Heart left ventricle (tissue), 16 donors: ENCODE results near the gene CIAPIN1. TPM values are rescaled to one million over a fixed set of nuclear protein-coding genes. Genes with fewer than 3 reads are reported as not detected.
A peak's percentile ranks its signal among the peaks of the same experiment; 100 is the strongest.

Source experiments
- ATAC-seq, 4 donors: fragments of 200-7000 bp; cut with Tn5 transposase; one replicate each; pipeline ENCODE4 v1.9.1; 2020 to 2022; ENCODE audit warnings: moderate library complexity in 4 of 4, mild to moderate bottlenecking in 3 of 4, moderate number of reproducible peaks in 1 of 4
- DNase-seq, 5 donors: peaks; one replicate each; pipeline ENCODE4 v3.0.0-alpha.2; 2020
- H3K27ac ChIP-seq, 12 donors: fragments of 200-600 bp; sonication (generic) in 4 of 12; one replicate each; pipeline versions ENCODE4 v1.5.0 to v1.8.0; 2016 to 2022; ENCODE audit warnings: mild to moderate bottlenecking in 2 of 12
- H3K27me3 ChIP-seq, 9 donors: fragments of 200-600 bp; sonication (generic) in 2 of 9; one replicate each; pipeline versions ENCODE4 v1.5.1 to v1.8.0; 2016 to 2022; ENCODE audit warnings: mild to moderate bottlenecking in 3 of 9
- H3K36me3 ChIP-seq, 9 donors: fragments of 200-600 bp; sonication (generic) in 2 of 9; one replicate each; pipeline versions ENCODE4 v1.5.0 to v1.8.0; 2018 to 2022; ENCODE audit warnings: mild to moderate bottlenecking in 2 of 9
- H3K4me1 ChIP-seq, 12 donors: fragments of 200-600 bp; sonication (generic) in 4 of 12; one replicate each; pipeline versions ENCODE4 v1.5.0 to v1.8.0; 2016 to 2022; ENCODE audit warnings: mild to moderate bottlenecking in 3 of 12
- H3K4me3 ChIP-seq, 12 donors: fragments of 200-600 bp; sonication (generic) in 4 of 12; one replicate each; pipeline versions ENCODE4 v1.5.0 to v1.8.0; 2017 to 2022; ENCODE audit warnings: mild to moderate bottlenecking in 9 of 12, moderate library complexity in 4 of 12
- H3K9me3 ChIP-seq, 12 donors: fragments of 200-600 bp; sonication (generic) in 4 of 12; one replicate each; pipeline versions ENCODE4 v1.5.0 to v1.8.0; 2016 to 2022; ENCODE audit warnings: mild to moderate bottlenecking in 1 of 12
- CTCF ChIP-seq, 12 donors: fragments of 200-600 bp; sonication (generic) in 4 of 12; IDR thresholded peaks; one replicate each; pipeline versions ENCODE4 v1.5.0 to v1.8.0; 2018 to 2022; ENCODE audit warnings: antibody characterized with exemption in 12 of 12, mild to moderate bottlenecking in 5 of 12
- POLR2A ChIP-seq, 2 donors: fragments of 450-650 bp; IDR thresholded peaks; one replicate each; pipeline ENCODE4 v1.6.1; 2017; ENCODE audit warnings: antibody characterized with exemption in 2 of 2, mild to moderate bottlenecking in 2 of 2, moderate library complexity in 2 of 2
- WGBS, 4 donors: extraction: QIAGEN DNeasy Blood & Tissue Kit in 2 of 4; methylation state at CpG; one replicate each; pipeline versions ENCODE4 v1.1.5 to v1.1.7; 2013 to 2018; 5-methylcytosine and 5-hydroxymethylcytosine counted together
- intact Hi-C, 10 donors: fragments of 100-400 bp; cut with DNase I; formaldehyde crosslinking; loops; one replicate each; pipeline versions ENCODE4 v1.11.1 to v1.14.2; 2022
- polyA plus RNA-seq, 2 donors: library from polyadenylated mRNA; stranded (reverse); fragments of 200-250 nt; gene quantifications; one replicate each; pipeline ENCODE4 v1.2.3, GENCODE V29; 2013
- total RNA-seq, 9 donors: library from RNA; depleted of rRNA in 2 of 9; stranded (reverse); fragments of >200 nt in 2 of 9; fragmentation: NEBNext Ultra II Directional in 3 of 9; extraction: Animal tissue kit (Norgen Biotek cat#: 25700) in 3 of 9; gene quantifications; one replicate each; pipeline versions ENCODE4 v1.1.0 to v1.2.4, GENCODE V29; 2016 to 2023
- donor health status: ischemic (EF 13 %, LVEDD 7.1; RV severe dilation, severe dysfunction).
- donor health status: healthy with polysubstance abuse.
- donor health status: DM: no; HTN: yes; CAD: no.
- donor health status: DM: no; HTN: no; CAD: no.
- donor health status: ischemic (EF 25% LVEDD 6.9; RV normal size, moderate dysfunction).
- donor health status: ischemic (EF 25% LVEDD 5.7; RV mildly dilated, moderate dysfunction).
- donor health status: healthy.
- donor health status: DM: yes; HTN: yes; CAD: no.
- donor health status: ischemic (EF 35%, LVEDD 5.7; RV mildly dilated, moderate dysfunction).
- donor health status: nonischemic (EF 11% LVEDD 7.7; RV severe dilation, severe dysfunction).
- donor health status: DM: yes; HTN: yes; CAD: no.
- donor health status: PGD.
- donor health status: ischemic (EF 29% LVEDD 5.4; RV normal size, mild dysfunction).
- donor health status: nonischemic (EF 23%, LVEDD 6.1; RV moderate dilation, normal function).

The CIAPIN1 gene
- total and polyA plus RNA-seq, 11 donors: 22.4 to 73.2 (median 51.7) TPM

- H3K27ac ChIP-seq: no peak overlapping the region
- H3K36me3 ChIP-seq: peaks cover 0 to 94% (median 90%) of the 10 kb centered on the region in 9 donors
- no peak for ATAC-seq
- DNase-seq: no peak
- no peaks in the 10 kb centered on the region for H3K9me3 ChIP-seq
- intact Hi-C loops: no loop called here
- 72 to 80% (median 75%) methylated on average over 5 of the region's 5 CpGs for WGBS, 4 donors
- no peaks in the 10 kb centered on the region for H3K27me3 ChIP-seq
- no peak overlapping the region for H3K4me3 ChIP-seq
- TF ChIP-seq CTCF (IDR thresholded peaks at IDR 0.05) (no peak), POLR2A (IDR thresholded peaks at IDR 0.05) (no peak)
- H3K4me1 ChIP-seq: no peaks in the 10 kb centered on the region
Measured at GRCh38 chr16:57430955-57431354, 16.2 kb downstream of the CIAPIN1 start.

GRCh38 chr16:57427824-57428223 is 19.4 kb downstream of the CIAPIN1 start:
- TF ChIP-seq CTCF (IDR thresholded peaks at IDR 0.05) (no peak), POLR2A (IDR thresholded peaks at IDR 0.05) (no peak)
- Histone ChIP-seq H3K27me3 (no peaks in the 10 kb centered on the region), H3K36me3 (peaks cover 0 to 62% (median 58%) of the 10 kb centered on the region in 9 donors), H3K9me3 (no peaks in the 10 kb centered on the region), H3K4me1 (peaks cover 0 to 18% (median 10%) of the 10 kb centered on the region in 12 donors), H3K4me3 (no peak overlapping the region), H3K27ac (no peak overlapping the region)
- intact Hi-C loops: loop anchor here in 3 of 10 donors (5.0 to 10.0 kb wide), 2 partner anchors 89 to 343 kb away; no protein-coding TSS in a partner anchor
- ATAC-seq (no peak), DNase-seq (no peak)

GRCh38 chr16:57427307-57427706 is 19.9 kb downstream of the CIAPIN1 start:
- peaks cover 0 to 22% (median 13%) of the 10 kb centered on the region in 12 donors for H3K4me1 ChIP-seq
- 70 to 77% (median 74%) methylated on average over 8 of the region's 8 CpGs for WGBS, 4 donors
- H3K36me3 ChIP-seq: peaks cover 0 to 57% (median 53%) of the 10 kb centered on the region in 9 donors
- no peak overlapping the region for H3K4me3 ChIP-seq
- intact Hi-C loops: loop anchor here in 3 of 10 donors (5.0 to 10.0 kb wide), 2 partner anchors 90 to 343 kb away; no protein-coding TSS in a partner anchor
- DNase-seq (no peak), ATAC-seq (no peak)
- no peaks in the 10 kb centered on the region for H3K9me3 ChIP-seq
- H3K27me3 ChIP-seq: no peaks in the 10 kb centered on the region
- H3K27ac ChIP-seq: no peak overlapping the region
- no peak for TF ChIP-seq POLR2A (IDR thresholded peaks at IDR 0.05)
- no peak for TF ChIP-seq CTCF (IDR thresholded peaks at IDR 0.05)

GRCh38 chr16:57426356-57426755 is 20.8 kb downstream of the CIAPIN1 start:
- Histone ChIP-seq H3K9me3 (no peaks in the 10 kb centered on the region), H3K4me3 (no peak overlapping the region), H3K27me3 (no peaks in the 10 kb centered on the region), H3K36me3 (peaks cover 0 to 48% (median 44%) of the 10 kb centered on the region in 9 donors), H3K27ac (no peak overlapping the region), H3K4me1 (peaks cover 0 to 29% (median 19%) of the 10 kb centered on the region in 12 donors)
- WGBS, 4 donors: 85 to 96% (median 90%) methylated on average over 5 to 7 of the region's 7 CpGs
- no peak for DNase-seq
- intact Hi-C loops: loop anchor here in 3 of 10 donors (5.0 to 10.0 kb wide), 2 partner anchors 91 to 342 kb away; no protein-coding TSS in a partner anchor
- no peak for TF ChIP-seq CTCF (IDR thresholded peaks at IDR 0.05)
- TF ChIP-seq POLR2A (IDR thresholded peaks at IDR 0.05): no peak
- ATAC-seq: peak in 1 of 4 donors; percentile 18
